Measurements from ENCODE around the gene GGCT. TPM values are rescaled to one million over a fixed set of nuclear protein-coding genes. Genes with fewer than 3 reads are reported as not detected.

GGCT gene
- polyA plus RNA-seq, 3 donors = 7.6 to 18.1 (median 10.7) TPM

- Histone ChIP-seq H4K20me1 (ENCODE audit: insufficient read depth, low read length) (no peaks in the 10 kb centered on the region), H3K4me1 (ENCODE audit: control insufficient read depth in 1 of 2, insufficient read depth in 2 of 2, low read length in 2 of 2) (no peaks in the 10 kb centered on the region), H3K27me3 (ENCODE audit: control insufficient read depth in 2 of 2, insufficient read depth in 2 of 2, low read length in 2 of 2) (no peaks in the 10 kb centered on the region), H3K79me2 (ENCODE audit: insufficient read depth, low read length) (no peaks in the 10 kb centered on the region), H3K27ac (ENCODE audit: low read depth in 1 of 2, low read length in 2 of 2) (no peak overlapping the region), H3K9ac (ENCODE audit: insufficient read depth, low read length, poor library complexity, severe bottlenecking) (no peak overlapping the region), H3K36me3 (replicated peaks in 1 of 2; ENCODE audit: control insufficient read depth in 1 of 2, insufficient read depth in 2 of 2, low read length in 2 of 2) (peaks cover 0 to 24% of the 10 kb centered on the region in 2 donors), H3K4me2 (replicated peaks; ENCODE audit: extremely low read depth, low read length, poor library complexity, severe bottlenecking) (no peak overlapping the region), H2AFZ (ENCODE audit: insufficient read depth, low read depth, low read length, poor library complexity, severe bottlenecking) (no peak overlapping the region), H3K9me3 (replicated peaks in 1 of 2; ENCODE audit: control insufficient read depth in 1 of 2, insufficient read depth in 1 of 2, low read length in 2 of 2) (no peaks in the 10 kb centered on the region), H3K4me3 (replicated peaks in 1 of 3; ENCODE audit: low read depth in 2 of 3, low read length in 3 of 3) (no peak overlapping the region)
- intact Hi-C loops (cut with micrococcal nuclease) = loop anchor here (5.0 to 10.0 kb wide), 2 partner anchors 49 to 1329 kb away; no protein-coding TSS in a partner anchor
- Mint-ChIP-seq H3K27ac (no peak overlapping the region), H3K9me3 (no peaks in the 10 kb centered on the region), H3K36me3 (peaks cover 16 to 21% of the 10 kb centered on the region in 2 donors), H3K4me1 (peaks cover 4% of the 10 kb centered on the region), H3K27me3 (ENCODE audit: low read depth in 3 of 3) (no peaks in the 10 kb centered on the region), H3K4me3 (no peak overlapping the region)
- DNase-seq = no peak
- 100% methylated on average over 1 of the region's 2 CpGs for WGBS (ENCODE audit: insufficient coverage)
- no peak for TF ChIP-seq CTCF (IDR thresholded peaks at IDR 0.05)
Measured at GRCh38 chr7:30513762-30514161, 9.1 kb upstream of the GGCT start.

GRCh38 chr7:30511973-30512662, 7.5 kb upstream of the GGCT start:
- Histone ChIP-seq H3K9ac (ENCODE audit: insufficient read depth, low read length, poor library complexity, severe bottlenecking) (no peak overlapping the region), H3K27me3 (ENCODE audit: control insufficient read depth in 2 of 2, insufficient read depth in 2 of 2, low read length in 2 of 2) (no peaks in the 10 kb centered on the region), H3K4me1 (ENCODE audit: control insufficient read depth in 1 of 2, insufficient read depth in 2 of 2, low read length in 2 of 2) (no peaks in the 10 kb centered on the region), H3K36me3 (replicated peaks in 1 of 2; ENCODE audit: control insufficient read depth in 1 of 2, insufficient read depth in 2 of 2, low read length in 2 of 2) (peaks cover 0 to 18% of the 10 kb centered on the region in 2 donors), H3K4me2 (replicated peaks; ENCODE audit: extremely low read depth, low read length, poor library complexity, severe bottlenecking) (no peak overlapping the region), H3K4me3 (replicated peaks in 1 of 3; ENCODE audit: low read depth in 2 of 3, low read length in 3 of 3) (no peak overlapping the region), H4K20me1 (ENCODE audit: insufficient read depth, low read length) (no peaks in the 10 kb centered on the region), H3K27ac (ENCODE audit: low read depth in 1 of 2, low read length in 2 of 2) (no peak overlapping the region), H3K79me2 (ENCODE audit: insufficient read depth, low read length) (no peaks in the 10 kb centered on the region), H3K9me3 (replicated peaks in 1 of 2; ENCODE audit: control insufficient read depth in 1 of 2, insufficient read depth in 1 of 2, low read length in 2 of 2) (peaks cover 0 to 3% of the 10 kb centered on the region in 2 donors), H2AFZ (ENCODE audit: insufficient read depth, low read depth, low read length, poor library complexity, severe bottlenecking) (no peak overlapping the region)
- no peak for TF ChIP-seq CTCF (IDR thresholded peaks at IDR 0.05)
- no peak for DNase-seq
- WGBS (ENCODE audit: insufficient coverage) = 100% methylated on average over 1 of the region's 1 CpG
- H3K4me3 Mint-ChIP-seq = no peak overlapping the region
- no peak overlapping the region for H3K27ac Mint-ChIP-seq
- peaks cover 17 to 19% of the 10 kb centered on the region in 2 donors for H3K36me3 Mint-ChIP-seq
- no peaks in the 10 kb centered on the region for H3K27me3 Mint-ChIP-seq (ENCODE audit: low read depth in 3 of 3)
- peaks cover 0 to 8% (median 5%) of the 10 kb centered on the region in 7 donors for H3K9me3 Mint-ChIP-seq
- intact Hi-C loops (cut with micrococcal nuclease) = loop anchor here (2.0 to 10.0 kb wide), 3 partner anchors 50 to 1327 kb away; no protein-coding TSS in a partner anchor
- peaks cover 4% of the 10 kb centered on the region for H3K4me1 Mint-ChIP-seq

All from CD14-positive monocyte (primary cell).